Fibroblast of upper back skin (primary cell): ENCODE data around the gene TMC4.
"Not testable (repeated sequence)": the region's sequence is repeated elsewhere in the genome, so short reads cannot be mapped to it uniquely, and the experiment has no call there.

ENCODE experiments used
- DNase-seq: peaks from one replicate; pipeline ENCODE4 v3.0.0-alpha.2; 2013

TMC4 gene

GRCh38 chr19:54173951-54174834 lies 1.2 kb upstream of the TMC4 start:
- no peak for DNase-seq

DNA sequence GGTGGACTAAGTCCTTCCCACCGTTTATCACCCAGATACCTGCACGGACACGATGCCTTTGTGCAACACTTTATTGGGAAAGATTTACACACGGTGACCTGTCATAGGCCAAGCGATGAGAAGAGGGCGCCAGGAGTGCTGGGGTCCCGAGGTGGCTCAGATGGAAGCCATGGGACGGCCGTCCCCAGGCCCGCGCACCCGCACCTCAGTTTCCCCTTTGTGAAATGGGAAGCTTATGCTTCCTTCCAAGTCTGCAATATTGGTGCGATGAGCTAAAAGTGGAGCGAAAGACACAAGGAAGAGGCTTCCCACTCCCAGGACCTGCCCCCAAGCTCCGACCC lies 369 bp upstream of the TMC4 start:
- no peak for DNase-seq

DNA sequence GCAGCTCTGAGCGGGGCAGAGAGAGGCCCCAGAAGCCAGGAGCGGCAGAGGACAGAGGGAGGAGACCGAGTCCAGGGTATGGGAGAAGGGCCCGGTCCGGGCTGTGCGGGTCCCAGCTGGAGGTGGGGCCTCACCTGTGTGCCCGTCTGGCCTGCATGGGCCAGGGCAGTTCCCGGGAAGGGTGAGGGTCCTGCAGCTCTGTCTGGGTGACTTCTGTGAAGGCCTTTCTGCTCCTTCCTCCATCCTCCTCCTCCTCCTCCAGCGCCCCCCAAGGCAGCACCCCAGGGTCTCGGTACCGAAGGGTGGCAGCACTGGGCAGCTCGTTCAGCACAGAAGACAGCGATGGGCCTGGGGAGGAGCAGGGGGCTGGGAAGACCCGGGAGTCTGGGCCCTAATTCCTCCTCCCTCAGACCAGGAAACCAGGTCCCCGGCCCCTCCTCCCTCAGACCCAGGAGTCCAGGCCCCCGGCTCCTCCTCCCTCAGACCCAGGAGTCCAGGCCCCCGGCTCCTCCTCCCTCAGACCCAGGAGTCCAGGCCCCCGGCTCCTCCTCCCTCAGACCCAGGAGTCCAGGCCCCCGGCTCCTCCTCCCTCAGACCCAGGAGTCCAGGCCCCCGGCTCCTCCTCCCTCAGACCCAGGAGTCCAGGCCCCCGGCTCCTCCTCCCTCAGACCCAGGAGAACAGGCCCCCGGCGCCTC lies 1.1 kb downstream of the TMC4 start:
- not testable (repeated sequence) for DNase-seq

DNA sequence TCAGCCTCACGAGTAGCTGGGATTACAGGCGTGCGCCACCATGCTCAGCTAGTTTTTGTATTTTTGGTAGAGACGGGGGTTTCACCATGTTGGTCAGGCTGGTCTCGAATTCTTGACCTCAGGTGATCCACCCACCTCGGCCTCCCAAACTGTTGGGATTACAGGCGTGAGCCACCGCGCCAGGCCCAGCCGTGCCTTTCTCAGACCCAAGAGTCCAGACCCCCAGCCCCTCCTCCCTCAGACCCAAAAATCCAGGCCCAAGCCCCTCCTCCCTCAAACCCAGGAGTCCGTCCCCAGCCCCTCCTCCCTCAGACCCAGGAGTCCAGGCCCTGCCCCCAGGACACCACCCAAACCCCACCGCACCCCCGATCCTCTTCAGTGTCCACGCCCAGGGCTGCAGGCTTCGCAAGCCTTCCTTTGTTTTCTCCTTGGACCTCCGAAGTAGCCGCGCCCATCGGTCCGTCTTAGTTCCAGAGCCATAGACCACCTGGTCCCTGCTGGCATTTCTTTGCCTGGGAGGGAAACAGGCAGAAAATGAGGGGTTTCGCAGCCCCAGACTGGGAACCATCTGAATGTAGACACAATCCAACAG lies 3.7 kb downstream of the TMC4 start:
- no peak for DNase-seq

- peak; percentile 81 for DNase-seq
These were observed 4.6 kb downstream of the TMC4 start for GRCh38 chr19:54168174-54168917.

- no peak for DNase-seq
These were observed 7.7 kb downstream of the TMC4 start for GRCh38 chr19:54165222-54165621.

DNA sequence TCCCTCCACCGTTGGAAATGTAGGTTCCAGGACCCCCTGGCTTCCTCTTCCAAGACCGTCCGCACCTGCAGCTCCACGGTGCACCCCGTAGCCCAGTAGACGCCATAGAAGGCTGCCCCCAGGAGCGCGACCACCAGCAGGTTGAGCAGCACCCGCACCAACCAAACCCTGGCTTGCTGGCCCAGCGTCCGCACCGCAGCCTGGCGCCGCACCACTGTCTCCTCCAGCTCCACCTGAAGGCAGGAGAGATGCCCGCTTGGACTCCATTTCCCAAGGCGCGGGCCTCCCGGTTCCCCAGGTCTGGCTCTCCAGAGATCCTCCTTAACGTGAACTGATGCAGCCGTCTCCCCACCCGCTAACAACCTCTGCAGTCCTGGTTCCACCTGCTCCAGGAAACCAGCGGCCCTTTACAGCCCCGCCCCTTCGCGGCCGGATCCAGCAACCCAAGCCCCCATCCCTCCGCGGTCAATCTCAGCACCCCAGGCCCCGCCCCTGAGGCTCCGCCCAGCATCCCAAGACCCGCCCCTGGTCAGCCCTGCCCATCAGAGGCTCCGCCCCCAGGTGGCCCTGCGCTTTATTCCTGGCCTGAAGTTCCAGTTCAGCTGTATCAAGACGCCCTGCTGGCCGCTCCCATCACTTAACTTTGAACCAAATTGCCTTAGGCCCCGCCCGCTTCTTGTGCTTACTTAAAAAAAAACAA lies 8.4 kb downstream of the TMC4 start:
- no peak for DNase-seq

- no peak for DNase-seq
These were observed 10.1 kb downstream of the TMC4 start for GRCh38 chr19:54162884-54163283.

DNA sequence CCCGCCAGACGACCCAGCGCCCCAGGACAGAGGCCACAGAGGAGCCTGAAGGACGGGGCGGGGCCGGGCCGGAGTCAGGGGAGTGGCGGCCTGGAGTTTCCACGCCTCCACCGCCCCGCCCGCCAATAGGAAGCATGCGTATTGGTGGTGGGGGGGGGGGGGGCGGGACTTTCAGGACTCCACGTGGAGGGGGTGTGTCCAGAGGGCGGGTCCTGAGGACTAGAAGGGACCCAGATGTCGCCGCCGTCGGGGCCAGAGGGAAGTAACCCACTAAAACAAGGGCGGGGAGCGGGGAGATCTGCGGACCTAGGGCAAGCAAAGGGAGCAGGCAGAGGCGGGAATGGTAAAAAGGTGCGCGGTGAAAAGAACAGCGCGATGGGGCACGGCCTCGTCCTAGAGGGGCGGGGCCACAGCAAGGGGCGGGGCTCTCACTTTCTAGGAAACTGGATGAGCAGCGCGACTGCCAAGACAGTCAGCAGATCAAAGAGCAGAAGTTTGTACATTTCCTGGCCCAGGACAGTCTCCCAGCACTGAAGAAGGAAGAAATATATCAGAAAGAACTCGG lies 10.6 kb downstream of the TMC4 start:
- DNase-seq, result peak; percentile 45

DNA sequence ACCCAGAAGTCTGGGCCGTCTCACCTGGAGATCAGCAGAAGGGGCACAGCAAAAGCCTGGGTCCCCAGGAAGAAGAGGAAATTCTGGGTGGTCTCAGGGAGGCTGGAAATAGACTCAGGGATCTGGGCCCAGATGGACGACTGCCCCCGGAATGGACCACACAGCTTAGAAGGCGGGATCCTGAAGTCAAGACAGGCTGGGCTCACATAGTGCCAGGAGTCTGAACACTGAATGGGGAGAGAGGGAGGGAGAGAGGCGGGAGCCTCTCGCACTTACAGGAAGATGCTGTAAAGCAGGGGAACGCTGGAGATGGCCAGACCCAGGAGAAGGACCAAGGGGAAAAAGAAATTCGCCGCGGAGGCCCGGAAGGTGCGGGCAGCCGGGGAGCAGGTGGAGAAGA lies 12.1 kb downstream of the TMC4 start:
- no peak for DNase-seq

DNA sequence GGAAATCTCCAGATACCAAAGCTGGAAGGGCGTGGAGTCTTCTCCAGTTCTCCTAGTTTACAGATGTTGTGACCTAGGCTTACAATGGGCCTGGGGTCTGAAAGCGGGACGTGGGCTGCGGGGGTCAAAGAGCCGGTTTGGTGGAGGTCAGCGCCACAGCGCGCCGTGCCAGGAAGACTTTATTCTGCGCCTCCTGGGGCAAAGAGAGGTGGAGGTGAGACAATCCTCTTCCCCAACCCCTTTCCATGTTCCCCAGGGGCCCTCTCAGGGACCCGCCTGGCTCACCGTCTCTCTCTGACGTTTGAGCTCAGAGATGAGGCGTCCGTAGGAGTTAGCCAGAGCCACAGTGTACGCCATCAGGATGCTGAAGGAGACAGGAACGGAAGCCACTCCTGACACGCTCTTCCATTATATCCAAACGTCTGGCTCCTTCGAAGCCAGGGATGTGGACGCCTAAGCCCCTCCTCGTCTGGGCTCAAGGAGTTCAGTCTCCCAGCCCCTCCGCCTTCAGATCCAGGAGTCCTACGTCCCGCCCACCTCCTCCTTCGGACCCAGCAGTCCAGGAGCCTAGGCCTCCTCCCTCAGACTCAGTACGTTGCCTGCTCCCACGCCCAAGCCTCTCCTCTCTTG lies 12.7 kb downstream of the TMC4 start:
- no peak for DNase-seq

GRCh38 chr19:54159352-54160181 lies 13.4 kb downstream of the TMC4 start, which contains the start of gene LENG1:
Gene LENG1 (minus strand): TSS chr19:54159721. CDS start chr19:54159695, 26 bp downstream.
- peak; percentile 100 for DNase-seq

- no peak for DNase-seq
These were observed 14.1 kb downstream of the TMC4 start for GRCh38 chr19:54158812-54159351.

GRCh38 chr19:54156953-54157352 lies 16.0 kb downstream of the TMC4 start:
- no peak for DNase-seq

DNA sequence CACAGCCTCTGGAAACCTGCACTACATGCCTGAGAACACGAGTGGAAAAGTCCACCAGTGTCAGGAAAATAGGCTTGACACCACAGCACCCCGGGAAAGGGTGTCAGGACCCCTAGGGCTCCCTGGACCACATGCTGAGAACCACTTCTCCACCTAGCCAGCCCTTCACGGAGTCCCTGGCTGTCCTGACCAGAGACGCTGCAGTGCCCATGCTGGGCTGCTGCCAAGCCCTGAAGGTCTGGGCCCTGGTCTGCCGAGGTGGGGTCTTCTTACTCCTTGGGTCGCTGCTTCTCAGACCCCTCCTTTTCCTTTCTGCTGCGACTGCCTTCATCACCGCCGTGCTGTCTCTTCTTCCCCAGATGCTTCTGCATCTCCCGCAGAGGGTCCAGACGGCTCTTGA lies 16.5 kb downstream of the TMC4 start:
- no peak for DNase-seq

DNA sequence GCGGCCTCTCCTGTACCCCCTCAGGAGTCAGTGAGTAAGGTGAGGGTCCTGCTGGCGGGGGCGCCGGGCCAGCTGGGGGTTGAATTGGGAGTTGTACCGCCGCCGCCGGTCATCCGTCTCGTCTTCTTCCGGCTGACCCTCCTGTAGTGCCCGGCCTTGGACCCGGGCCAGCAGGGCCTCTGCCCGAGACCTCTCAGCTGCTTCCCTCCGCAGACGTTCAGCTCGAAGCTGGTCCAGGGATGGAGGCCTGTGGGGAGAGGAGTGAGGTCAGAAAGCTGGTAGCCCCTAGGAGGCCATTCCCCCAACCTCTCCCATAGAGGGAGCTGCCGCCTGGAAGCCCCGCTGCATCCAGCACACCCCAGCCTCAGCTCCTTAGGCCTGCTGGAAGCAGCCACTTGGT lies 17.3 kb downstream of the TMC4 start:
- no peak for DNase-seq

- DNase-seq, result peak; percentile 16
These were observed 18.2 kb downstream of the TMC4 start for GRCh38 chr19:54154603-54155345.

- no peak for DNase-seq
These were observed 19.1 kb downstream of the TMC4 start for GRCh38 chr19:54153731-54154326.

DNA sequence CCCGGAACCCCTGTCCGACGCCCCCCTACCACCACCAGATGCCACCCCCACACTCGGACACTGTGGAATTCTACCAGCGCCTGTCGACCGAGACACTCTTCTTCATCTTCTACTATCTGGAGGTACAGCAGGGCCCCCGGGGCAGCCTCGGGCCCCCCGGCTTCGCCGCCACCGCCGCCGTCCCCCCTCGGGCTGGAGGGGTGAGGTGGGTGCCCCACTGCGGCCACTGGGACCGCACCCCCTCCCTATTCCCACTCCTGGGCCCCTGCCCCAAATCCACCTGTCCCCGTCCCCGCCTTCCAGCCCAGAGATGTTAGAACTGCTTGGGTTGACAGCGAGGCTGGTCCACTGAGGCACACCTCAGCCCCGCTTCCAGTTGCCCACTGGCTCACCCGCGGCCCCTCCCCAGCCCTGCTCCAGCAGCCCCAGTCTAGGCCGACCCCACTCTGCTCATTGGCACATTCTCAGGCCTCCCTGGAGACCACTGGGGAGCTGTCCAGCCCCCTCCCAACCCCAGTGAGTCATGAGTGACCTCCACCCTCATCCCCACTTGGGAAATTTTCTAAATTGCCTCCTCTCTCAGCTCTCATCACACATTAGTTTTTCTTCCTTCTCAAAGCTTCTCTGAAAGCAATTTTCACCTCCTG lies 20.0 kb downstream of the TMC4 start:
- DNase-seq, result no peak
